ENCODE measurements around the gene ADPRM. TPM values are rescaled to one million over a fixed set of nuclear protein-coding genes. Genes with fewer than 3 reads are reported as not detected.

The ADPRM gene
- total RNA-seq, 1 donor from 2014 or later, result 14.1 TPM

GRCh38 chr17:10652984-10653659, 44.3 kb upstream of the ADPRM start:
- Mint-ChIP-seq H3K27ac (no peak overlapping the region), H3K9me3 (no peaks in the 10 kb centered on the region), H3K27me3 (peaks cover 4% of the 10 kb centered on the region), H3K4me3 (no peak overlapping the region), H3K4me1 (peaks cover 10% of the 10 kb centered on the region), H3K36me3 (ENCODE audit: low read depth) (no peaks in the 10 kb centered on the region)
- POLR2A ChIA-PET, result no interaction called here
- ATAC-seq (ENCODE audit: low read depth), result no peak
- intact Hi-C loops (cut with micrococcal nuclease), result no loop called here
- CTCF ChIA-PET, result no interaction called here
- no peak for TF ChIP-seq CTCF (IDR thresholded peaks at IDR 0.05)
- no peak for DNase-seq

GRCh38 chr17:10653987-10654386, 43.4 kb upstream of the ADPRM start:
- intact Hi-C loops (cut with micrococcal nuclease), result no loop called here
- no peaks in the 10 kb centered on the region for H3K36me3 Mint-ChIP-seq (ENCODE audit: low read depth)
- no peak for ATAC-seq (ENCODE audit: low read depth)
- peaks cover 4% of the 10 kb centered on the region for H3K27me3 Mint-ChIP-seq
- no peak for DNase-seq
- H3K27ac Mint-ChIP-seq, result no peak overlapping the region
- no peaks in the 10 kb centered on the region for H3K9me3 Mint-ChIP-seq
- H3K4me3 Mint-ChIP-seq, result no peak overlapping the region
- no peak for TF ChIP-seq CTCF (IDR thresholded peaks at IDR 0.05)
- ChIA-PET CTCF (no interaction called here), POLR2A (interaction anchor here (0.6 kb wide), 1 partner anchor 33 kb away, joined by 4 read pairs; no protein-coding TSS in a partner anchor)
- peaks cover 10% of the 10 kb centered on the region for H3K4me1 Mint-ChIP-seq

- Mint-ChIP-seq H3K9me3 (no peaks in the 10 kb centered on the region), H3K27me3 (peaks cover 4% of the 10 kb centered on the region), H3K4me3 (no peak within 1 kb of the TSS), H3K4me1 (peaks cover 10% of the 10 kb centered on the region), H3K27ac (no peak within 1 kb of the TSS), H3K36me3 (ENCODE audit: low read depth) (peaks cover 13% of the 10 kb centered on the region)
- intact Hi-C loops (cut with micrococcal nuclease), result no loop called here
- DNase-seq (no peak), ATAC-seq (ENCODE audit: low read depth) (no peak)
- no peak for TF ChIP-seq CTCF (IDR thresholded peaks at IDR 0.05)
- CTCF ChIA-PET, result no interaction called here
- POLR2A ChIA-PET, result no interaction called here
Observed at GRCh38 chr17:10657148-10657547, 40.2 kb upstream of the ADPRM start, which contains the start of gene MYH3. Gene MYH3, minus strand, starts transcription at chr17:10657309. Its CDS starts 2,245 bp downstream, at chr17:10655064.

GRCh38 chr17:10657879-10658278, 39.5 kb upstream of the ADPRM start:
- Mint-ChIP-seq H3K27ac (no peak overlapping the region), H3K4me1 (peaks cover 7% of the 10 kb centered on the region), H3K9me3 (no peaks in the 10 kb centered on the region), H3K27me3 (peaks cover 4% of the 10 kb centered on the region), H3K36me3 (ENCODE audit: low read depth) (peaks cover 13% of the 10 kb centered on the region), H3K4me3 (no peak overlapping the region)
- POLR2A ChIA-PET, result no interaction called here
- no peak for TF ChIP-seq CTCF (IDR thresholded peaks at IDR 0.05)
- CTCF ChIA-PET, result no interaction called here
- DNase-seq (no peak), ATAC-seq (ENCODE audit: low read depth) (no peak)
- intact Hi-C loops (cut with micrococcal nuclease), result no loop called here

- no peak overlapping the region for H3K4me3 Mint-ChIP-seq
- no peaks in the 10 kb centered on the region for H3K4me1 Mint-ChIP-seq
- H3K27me3 Mint-ChIP-seq, result no peaks in the 10 kb centered on the region
- DNase-seq (no peak), ATAC-seq (ENCODE audit: low read depth) (no peak)
- H3K36me3 Mint-ChIP-seq (ENCODE audit: low read depth), result peaks cover 20% of the 10 kb centered on the region
- H3K27ac Mint-ChIP-seq, result no peak overlapping the region
- H3K9me3 Mint-ChIP-seq, result no peaks in the 10 kb centered on the region
- intact Hi-C loops (cut with micrococcal nuclease), result no loop called here
- ChIA-PET POLR2A (no interaction called here), CTCF (no interaction called here)
- TF ChIP-seq CTCF (IDR thresholded peaks at IDR 0.05), result no peak
Observed at GRCh38 chr17:10661437-10661836, 36.0 kb upstream of the ADPRM start.

All from activated B cell treated with CpG ODN at 0.5 μM for 24 hours (primary cell).